SK-N-SH (cell line): ENCODE results near the gene SOX13. TPM values are rescaled to one million over a fixed set of nuclear protein-coding genes. Genes with fewer than 3 reads are reported as not detected.

Experiments used
- CTCF ChIA-PET: fragments of 300-600, 350-600 bp; formaldehyde crosslinking; extraction: SDS; loops from one replicate; lab custom pipeline; 2021; lab: Yijun Ruan, JAX
- POLR2A ChIA-PET: fragments of 350-600 bp; sonication (Branson Sonifier 250); formaldehyde crosslinking; extraction: SDS; loops from one replicate; lab custom pipeline; 2020; ENCODE audit warnings: antibody characterized with exemption, inconsistent platforms; lab: Yijun Ruan, JAX
- DNase-seq: peaks from one replicate; pipeline ENCODE4 v3.0.0; 2012
- H2AFZ ChIP-seq: fragments of 200-600 bp; sonication (generic); 2 replicates; pipeline ENCODE4 v1.8.1; 2016; ENCODE audit warnings: antibody characterized with exemption, mild to moderate bottlenecking, low read depth
- H3F3A ChIP-seq: fragments of 200-600 bp; sonication (generic); replicated peaks from 2 replicates; pipeline ENCODE3; 2016; ENCODE audit warnings: antibody characterized with exemption, mild to moderate bottlenecking; ENCODE audit not compliant: insufficient read depth
- H3K27ac ChIP-seq, 2 experiments: fragments of 200-500 bp in 1 of 2; fragments of 200-600 bp in 1 of 2; sonication (Bioruptor generic) in 1 of 2; sonication (generic), shearing (Covaris generic) in 1 of 2; 2 replicates each; pipeline versions ENCODE4 v1.5.1 to v1.6.1; 2014 to 2016; ENCODE audit warnings: low read depth in 2 of 2, inconsistent platforms in 1 of 2, low read length in 1 of 2, mild to moderate bottlenecking in 1 of 2, mixed read lengths in 1 of 2
- H3K27me3 ChIP-seq: fragments of 200-600 bp; sonication (generic), shearing (Covaris generic); 2 replicates; pipeline ENCODE4 v1.6.1; 2016; ENCODE audit warnings: mixed run types; ENCODE audit not compliant: insufficient read depth
- H3K36me3 ChIP-seq, 2 experiments: fragments of 200-500 bp in 1 of 2; fragments of 200-600 bp in 1 of 2; sonication (Bioruptor generic) in 1 of 2; sonication (generic) in 1 of 2; replicated peaks in 1 of 2; 2 replicates each; pipeline versions ENCODE3 to v1.5.1; 2014 to 2016; ENCODE audit warnings: low read length in 1 of 2, mild to moderate bottlenecking in 1 of 2; ENCODE audit not compliant: insufficient read depth in 2 of 2, control insufficient read depth in 1 of 2
- H3K4me1 ChIP-seq, 2 experiments: fragments of 200-500 bp in 1 of 2; fragments of 200-600 bp in 1 of 2; sonication (Bioruptor generic) in 1 of 2; sonication (generic), shearing (Covaris generic) in 1 of 2; 2 replicates each; pipeline versions ENCODE4 v1.5.1 to v1.6.1; 2014 to 2016; ENCODE audit warnings: low read depth in 1 of 2, low read length in 1 of 2, mixed run types in 1 of 2; ENCODE audit not compliant: insufficient read depth in 2 of 2, control insufficient read depth in 1 of 2
- H3K4me2 ChIP-seq: fragments of 200-600 bp; sonication (generic), shearing (Covaris generic); 2 replicates; pipeline ENCODE4 v1.6.1; 2017; ENCODE audit warnings: mixed run types
- H3K4me3 ChIP-seq, 2 experiments: fragments of 200-500 bp in 1 of 2; fragments of 200-600 bp in 1 of 2; sonication (Bioruptor generic) in 1 of 2; sonication (generic), shearing (Covaris generic) in 1 of 2; 2 replicates each; pipeline versions ENCODE4 v1.5.1 to v1.8.1; 2014 to 2016; ENCODE audit warnings: low read depth in 2 of 2, inconsistent platforms in 1 of 2, low read length in 1 of 2, mild to moderate bottlenecking in 1 of 2, mixed read lengths in 1 of 2, moderate library complexity in 1 of 2
- H3K79me2 ChIP-seq: fragments of 200-600 bp; sonication (generic); 2 replicates; pipeline ENCODE4 v1.8.1; 2017; ENCODE audit warnings: mild to moderate bottlenecking; ENCODE audit not compliant: insufficient read depth
- H3K9ac ChIP-seq: fragments of 200-600 bp; sonication (generic); 2 replicates; pipeline ENCODE4 v1.6.1; 2017; ENCODE audit warnings: mixed run types
- H3K9me2 ChIP-seq: fragments of 200-600 bp; sonication (generic); 2 replicates; pipeline ENCODE4 v1.6.1; 2017; ENCODE audit warnings: mixed run types
- H3K9me3 ChIP-seq: fragments of 200-600 bp; sonication (generic); 2 replicates; pipeline ENCODE4 v1.6.1; 2017; ENCODE audit warnings: mixed run types, mild to moderate bottlenecking, moderate library complexity
- H4K20me1 ChIP-seq: fragments of 200-600 bp; sonication (generic); 2 replicates; pipeline ENCODE4 v1.6.1; 2017; ENCODE audit warnings: mild to moderate bottlenecking, mixed run types; ENCODE audit not compliant: insufficient read depth
- ELF1 ChIP-seq: IDR thresholded peaks from 2 replicates; pipeline ENCODE4 v1.4.0; 2012
- EP300 ChIP-seq, 2 experiments: IDR thresholded peaks; 2 replicates each; pipeline versions ENCODE4 v1.4.0 to v1.6.1; 2012; ENCODE audit warnings: borderline replicate concordance in 1 of 2, low read depth in 1 of 2, low read length in 1 of 2
- FOSL2 ChIP-seq: IDR thresholded peaks from 2 replicates; pipeline ENCODE4 v1.4.0; 2012; ENCODE audit warnings: low read depth, mild to moderate bottlenecking, moderate library complexity, borderline replicate concordance
- FOXM1 ChIP-seq: IDR thresholded peaks from 2 replicates; pipeline ENCODE4 v1.4.0; 2012; ENCODE audit warnings: low read depth, mild to moderate bottlenecking
- GATA2 ChIP-seq: sonication (generic); formaldehyde crosslinking; IDR thresholded peaks from 2 replicates; pipeline ENCODE4 v1.5.0; 2020; ENCODE audit warnings: mild to moderate bottlenecking, missing genetic modification reagents
- NFIC ChIP-seq: IDR thresholded peaks from 2 replicates; pipeline ENCODE4 v1.4.0; 2012; ENCODE audit warnings: borderline replicate concordance
- NRF1 ChIP-seq: IDR thresholded peaks from 2 replicates; pipeline ENCODE4 v1.6.1; 2012; ENCODE audit warnings: low read depth, mild to moderate bottlenecking, low read length
- RCOR1 ChIP-seq: fragments of 150-350 bp; IDR thresholded peaks from 2 replicates; pipeline ENCODE4 v1.6.1; 2017; ENCODE audit warnings: antibody characterized with exemption, low read length
- RXRA ChIP-seq: IDR thresholded peaks from 2 replicates; pipeline ENCODE4 v1.4.0; 2012; ENCODE audit warnings: low read depth, mild to moderate bottlenecking, borderline replicate concordance
- SIN3A ChIP-seq: IDR thresholded peaks from 2 replicates; pipeline ENCODE4 v1.6.1; 2012; ENCODE audit warnings: low read depth, mild to moderate bottlenecking, low read length, moderate library complexity, borderline replicate concordance
- TCF12 ChIP-seq: IDR thresholded peaks from 2 replicates; pipeline ENCODE4 v1.4.0; 2012
- TEAD4 ChIP-seq: IDR thresholded peaks from 2 replicates; pipeline ENCODE4 v1.4.0; 2012; ENCODE audit warnings: mild to moderate bottlenecking, borderline replicate concordance; ENCODE audit not compliant: insufficient read depth
- YY1 ChIP-seq: IDR thresholded peaks from 2 replicates; pipeline ENCODE4 v1.4.0; 2012; ENCODE audit warnings: low read depth, mild to moderate bottlenecking
- WGBS: methylation state at CpG from one replicate; pipeline ENCODE4 v1.1.6; 2017; ENCODE audit warnings: low lambda C conversion rate; 5-methylcytosine and 5-hydroxymethylcytosine counted together
- polyA plus RNA-seq, 3 experiments: library from polyadenylated mRNA; depleted of rRNA; stranded (reverse); fragments of >200 nt; gene quantifications; 2 replicates each; pipeline ENCODE4 v1.2.3, GENCODE V29; 2012
- TF ChIP-seq, protein P1 (sequence below): fragments of 200-600 bp; sonication (generic); IDR thresholded peaks from 2 replicates; pipeline ENCODE4 v1.6.1; 2017; ENCODE audit warnings: antibody characterized with exemption, mild to moderate bottlenecking, moderate library complexity
- TF ChIP-seq, protein P2 (sequence below): IDR thresholded peaks from 2 replicates; pipeline ENCODE4 v1.4.0; 2012; ENCODE audit warnings: low read depth, borderline replicate concordance
- TF ChIP-seq, protein P3 (sequence below): fragments of 150-350 bp; IDR thresholded peaks from 2 replicates; pipeline ENCODE4 v1.6.1; 2017; ENCODE audit warnings: antibody characterized with exemption, low read length, low read depth, borderline replicate concordance
- TF ChIP-seq, protein P4 (sequence below): fragments of 150-350 bp; IDR thresholded peaks from 2 replicates; pipeline ENCODE4 v1.6.1; 2016; ENCODE audit warnings: mild to moderate bottlenecking, low read depth, low read length
- TF ChIP-seq, protein P5 (sequence below): IDR thresholded peaks from 2 replicates; pipeline ENCODE4 v1.4.0; 2012; ENCODE audit warnings: low read depth, borderline replicate concordance

SOX13 gene
- polyA plus RNA-seq, 1 of the 3 experiments (the other 2 are of a cell fraction): 10.6 TPM

DNA sequence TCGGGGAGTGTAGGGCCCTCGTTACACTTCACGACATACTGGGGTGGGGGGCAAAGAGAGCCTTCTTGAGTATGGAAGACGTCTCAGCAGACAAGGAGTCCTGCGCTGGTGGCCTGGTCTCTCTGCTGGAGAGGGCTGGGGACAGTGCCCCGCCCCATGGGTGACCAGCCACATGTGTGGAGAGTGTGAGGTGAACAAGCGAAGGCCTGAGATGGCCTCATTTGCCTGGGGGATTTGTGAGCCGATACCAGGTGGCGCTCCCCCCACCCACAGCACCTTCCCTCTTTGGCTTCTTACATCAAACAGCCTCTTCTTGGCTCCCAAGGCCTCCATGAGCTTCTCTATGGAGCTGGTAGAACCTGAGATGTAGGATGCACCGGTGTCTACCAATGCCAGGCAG is 83.0 kb downstream of the SOX13 start:
- H3K9me2 ChIP-seq: no peaks in the 10 kb centered on the region
- no peak overlapping the region for H3K4me3 ChIP-seq
- CTCF ChIA-PET: interaction anchor here (1.1 to 2.0 kb wide), 3 partner anchors 207 to 285 kb away, joined by 3 to 7 read pairs (median 4); no protein-coding TSS in a partner anchor
- H3K27ac ChIP-seq: no peak overlapping the region
- no peaks in the 10 kb centered on the region for H3K36me3 ChIP-seq
- no peaks in the 10 kb centered on the region for H3F3A ChIP-seq
- POLR2A ChIA-PET: no interaction called here
- DNase-seq: no peak
- no peak overlapping the region for H3K4me2 ChIP-seq
- no peak overlapping the region for H2AFZ ChIP-seq
- no peaks in the 10 kb centered on the region for H3K79me2 ChIP-seq
- H3K9ac ChIP-seq: no peak overlapping the region
- H3K4me1 ChIP-seq: peaks cover 3 to 12% of the 10 kb centered on the region in 2 experiments; a peak in 1 of 4 replicates
- no peaks in the 10 kb centered on the region; the same call in 1 of the 2 replicates for H3K27me3 ChIP-seq
- H4K20me1 ChIP-seq: no peaks in the 10 kb centered on the region
- WGBS: 74% methylated on average over 9 of the region's 10 CpGs
- no peaks in the 10 kb centered on the region for H3K9me3 ChIP-seq
- TF ChIP-seq, protein P1, sequence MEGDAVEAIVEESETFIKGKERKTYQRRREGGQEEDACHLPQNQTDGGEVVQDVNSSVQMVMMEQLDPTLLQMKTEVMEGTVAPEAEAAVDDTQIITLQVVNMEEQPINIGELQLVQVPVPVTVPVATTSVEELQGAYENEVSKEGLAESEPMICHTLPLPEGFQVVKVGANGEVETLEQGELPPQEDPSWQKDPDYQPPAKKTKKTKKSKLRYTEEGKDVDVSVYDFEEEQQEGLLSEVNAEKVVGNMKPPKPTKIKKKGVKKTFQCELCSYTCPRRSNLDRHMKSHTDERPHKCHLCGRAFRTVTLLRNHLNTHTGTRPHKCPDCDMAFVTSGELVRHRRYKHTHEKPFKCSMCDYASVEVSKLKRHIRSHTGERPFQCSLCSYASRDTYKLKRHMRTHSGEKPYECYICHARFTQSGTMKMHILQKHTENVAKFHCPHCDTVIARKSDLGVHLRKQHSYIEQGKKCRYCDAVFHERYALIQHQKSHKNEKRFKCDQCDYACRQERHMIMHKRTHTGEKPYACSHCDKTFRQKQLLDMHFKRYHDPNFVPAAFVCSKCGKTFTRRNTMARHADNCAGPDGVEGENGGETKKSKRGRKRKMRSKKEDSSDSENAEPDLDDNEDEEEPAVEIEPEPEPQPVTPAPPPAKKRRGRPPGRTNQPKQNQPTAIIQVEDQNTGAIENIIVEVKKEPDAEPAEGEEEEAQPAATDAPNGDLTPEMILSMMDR: no peak
- TF ChIP-seq ELF1 (no peak), SIN3A (no peak), NFIC (no peak), EP300 (IDR thresholded peaks at IDR 0.05; ENCODE audit: borderline replicate concordance in 1 of 2, low read depth in 1 of 2, low read length in 1 of 2) (no peak), TCF12 (no peak), NRF1 (no peak), RXRA (no peak)
- TF ChIP-seq, protein P2, sequence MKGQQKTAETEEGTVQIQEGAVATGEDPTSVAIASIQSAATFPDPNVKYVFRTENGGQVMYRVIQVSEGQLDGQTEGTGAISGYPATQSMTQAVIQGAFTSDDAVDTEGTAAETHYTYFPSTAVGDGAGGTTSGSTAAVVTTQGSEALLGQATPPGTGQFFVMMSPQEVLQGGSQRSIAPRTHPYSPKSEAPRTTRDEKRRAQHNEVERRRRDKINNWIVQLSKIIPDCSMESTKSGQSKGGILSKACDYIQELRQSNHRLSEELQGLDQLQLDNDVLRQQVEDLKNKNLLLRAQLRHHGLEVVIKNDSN: no peak
- TF ChIP-seq, all 33 proteins: peak for 0

DNA sequence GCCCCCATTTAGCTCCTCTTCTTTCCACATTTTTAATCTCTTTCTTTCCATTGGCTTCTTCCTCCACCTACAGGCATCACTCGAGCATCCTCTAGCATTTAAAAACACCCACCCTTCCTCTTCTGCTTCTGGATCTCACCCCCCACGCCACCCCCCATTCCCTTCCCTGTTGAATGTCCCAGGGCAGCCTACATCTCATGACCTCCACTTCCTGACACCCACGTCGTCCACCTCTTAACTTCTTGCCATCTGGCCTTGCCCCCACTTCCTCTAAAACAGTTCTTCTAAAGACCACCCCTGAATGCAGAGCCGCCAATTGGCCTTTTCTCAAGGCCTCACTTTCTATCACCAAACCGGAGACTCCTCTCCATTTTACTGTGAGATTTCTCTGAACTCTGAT is 85.0 kb downstream of the SOX13 start:
- no peak overlapping the region for H2AFZ ChIP-seq
- DNase-seq: no peak
- no peak overlapping the region for H3K4me3 ChIP-seq
- H3K4me1 ChIP-seq: peaks cover 0 to under 1% of the 10 kb centered on the region in 2 experiments; a peak in 1 of 4 replicates
- WGBS: 65% methylated on average over 6 of the region's 6 CpGs
- H3K79me2 ChIP-seq: no peaks in the 10 kb centered on the region
- H3K27ac ChIP-seq: no peak overlapping the region
- H3K36me3 ChIP-seq: no peaks in the 10 kb centered on the region
- no peaks in the 10 kb centered on the region for H4K20me1 ChIP-seq
- POLR2A ChIA-PET: interaction anchor here (0.5 kb wide), 1 partner anchor 75 kb away, joined by 5 read pairs; no protein-coding TSS in a partner anchor
- H3K4me2 ChIP-seq: no peak overlapping the region
- H3F3A ChIP-seq: no peaks in the 10 kb centered on the region
- H3K27me3 ChIP-seq: no peaks in the 10 kb centered on the region; the same call in 1 of the 2 replicates
- H3K9ac ChIP-seq: no peak overlapping the region
- H3K9me2 ChIP-seq: no peaks in the 10 kb centered on the region
- CTCF ChIA-PET: interaction anchor here (0.6 to 20.5 kb wide), 4 partner anchors 9 to 245 kb away, joined by 3 to 302 read pairs (median 80); partner anchors contain the start of gene PLEKHA6
- no peaks in the 10 kb centered on the region for H3K9me3 ChIP-seq
- TF ChIP-seq, protein P3, sequence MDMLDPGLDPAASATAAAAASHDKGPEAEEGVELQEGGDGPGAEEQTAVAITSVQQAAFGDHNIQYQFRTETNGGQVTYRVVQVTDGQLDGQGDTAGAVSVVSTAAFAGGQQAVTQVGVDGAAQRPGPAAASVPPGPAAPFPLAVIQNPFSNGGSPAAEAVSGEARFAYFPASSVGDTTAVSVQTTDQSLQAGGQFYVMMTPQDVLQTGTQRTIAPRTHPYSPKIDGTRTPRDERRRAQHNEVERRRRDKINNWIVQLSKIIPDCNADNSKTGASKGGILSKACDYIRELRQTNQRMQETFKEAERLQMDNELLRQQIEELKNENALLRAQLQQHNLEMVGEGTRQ: no peak
- no peak for TF ChIP-seq YY1
- no peak for TF ChIP-seq FOSL2
- no peak for TF ChIP-seq TEAD4
- TF ChIP-seq FOXM1: no peak
- TF ChIP-seq, protein P4, sequence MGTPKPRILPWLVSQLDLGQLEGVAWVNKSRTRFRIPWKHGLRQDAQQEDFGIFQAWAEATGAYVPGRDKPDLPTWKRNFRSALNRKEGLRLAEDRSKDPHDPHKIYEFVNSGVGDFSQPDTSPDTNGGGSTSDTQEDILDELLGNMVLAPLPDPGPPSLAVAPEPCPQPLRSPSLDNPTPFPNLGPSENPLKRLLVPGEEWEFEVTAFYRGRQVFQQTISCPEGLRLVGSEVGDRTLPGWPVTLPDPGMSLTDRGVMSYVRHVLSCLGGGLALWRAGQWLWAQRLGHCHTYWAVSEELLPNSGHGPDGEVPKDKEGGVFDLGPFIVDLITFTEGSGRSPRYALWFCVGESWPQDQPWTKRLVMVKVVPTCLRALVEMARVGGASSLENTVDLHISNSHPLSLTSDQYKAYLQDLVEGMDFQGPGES: no peak
- TF ChIP-seq, protein P5, sequence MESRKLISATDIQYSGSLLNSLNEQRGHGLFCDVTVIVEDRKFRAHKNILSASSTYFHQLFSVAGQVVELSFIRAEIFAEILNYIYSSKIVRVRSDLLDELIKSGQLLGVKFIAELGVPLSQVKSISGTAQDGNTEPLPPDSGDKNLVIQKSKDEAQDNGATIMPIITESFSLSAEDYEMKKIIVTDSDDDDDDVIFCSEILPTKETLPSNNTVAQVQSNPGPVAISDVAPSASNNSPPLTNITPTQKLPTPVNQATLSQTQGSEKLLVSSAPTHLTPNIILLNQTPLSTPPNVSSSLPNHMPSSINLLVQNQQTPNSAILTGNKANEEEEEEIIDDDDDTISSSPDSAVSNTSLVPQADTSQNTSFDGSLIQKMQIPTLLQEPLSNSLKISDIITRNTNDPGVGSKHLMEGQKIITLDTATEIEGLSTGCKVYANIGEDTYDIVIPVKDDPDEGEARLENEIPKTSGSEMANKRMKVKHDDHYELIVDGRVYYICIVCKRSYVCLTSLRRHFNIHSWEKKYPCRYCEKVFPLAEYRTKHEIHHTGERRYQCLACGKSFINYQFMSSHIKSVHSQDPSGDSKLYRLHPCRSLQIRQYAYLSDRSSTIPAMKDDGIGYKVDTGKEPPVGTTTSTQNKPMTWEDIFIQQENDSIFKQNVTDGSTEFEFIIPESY: no peak
- TF ChIP-seq, protein P1: no peak
- TF ChIP-seq SIN3A: no peak
- TF ChIP-seq NRF1: no peak
- TF ChIP-seq RCOR1: no peak
- TF ChIP-seq GATA2 (CRISPR knock-in tag): no peak
- no peak for TF ChIP-seq EP300 (IDR thresholded peaks at IDR 0.05; ENCODE audit: borderline replicate concordance in 1 of 2, low read depth in 1 of 2, low read length in 1 of 2)
